HUES48 (cell line): ENCODE results near the gene FRMD1.
"Not testable (repeated sequence)": the region's sequence is repeated elsewhere in the genome, so short reads cannot be mapped to it uniquely, and the experiment has no call there.

Experiments
- H3K27ac ChIP-seq: one replicate; pipeline ENCODE4 v1.7.0; 2013; ENCODE audit warnings: low read depth, low read length, inconsistent platforms
- H3K27me3 ChIP-seq: 2 replicates; pipeline ENCODE4 v1.6.1; 2013; ENCODE audit warnings: mild to moderate bottlenecking, low read length; ENCODE audit not compliant: control insufficient read depth, insufficient read depth
- H3K36me3 ChIP-seq: 2 replicates; pipeline ENCODE4 v1.6.1; 2013; ENCODE audit warnings: low read length; ENCODE audit not compliant: control insufficient read depth, insufficient read depth
- H3K4me1 ChIP-seq: 2 replicates; pipeline ENCODE4 v1.6.1; 2013; ENCODE audit warnings: mild to moderate bottlenecking, low read length; ENCODE audit not compliant: control insufficient read depth, insufficient read depth
- H3K4me3 ChIP-seq: 2 replicates; pipeline ENCODE4 v1.5.1; 2013; ENCODE audit warnings: mild to moderate bottlenecking, low read depth, low read length
- H3K9ac ChIP-seq: 2 replicates; pipeline ENCODE4 v1.6.1; 2013; ENCODE audit warnings: mild to moderate bottlenecking, low read depth, low read length, moderate library complexity
- H3K9me3 ChIP-seq: 2 replicates; pipeline ENCODE4 v1.6.1; 2013; ENCODE audit warnings: low read length; ENCODE audit not compliant: control insufficient read depth, insufficient read depth

Gene FRMD1

GRCh38 chr6:168086616-168087015 is 7.6 kb upstream of the FRMD1 start:
- H3K27me3 ChIP-seq: no peaks in the 10 kb centered on the region; the same call in 1 of the 2 replicates
- no peaks in the 10 kb centered on the region for H3K36me3 ChIP-seq
- no peak overlapping the region for H3K4me3 ChIP-seq
- H3K27ac ChIP-seq: no peak overlapping the region
- no peaks in the 10 kb centered on the region for H3K9me3 ChIP-seq
- no peak overlapping the region for H3K9ac ChIP-seq
- peaks cover 26% of the 10 kb centered on the region; the same call in 1 of the 2 replicates for H3K4me1 ChIP-seq

- Histone ChIP-seq H3K9ac (no peak overlapping the region), H3K4me1 (peaks cover 26% of the 10 kb centered on the region; the same call in 1 of the 2 replicates), H3K36me3 (no peaks in the 10 kb centered on the region), H3K4me3 (no peak overlapping the region), H3K27me3 (no peaks in the 10 kb centered on the region; the same call in 1 of the 2 replicates), H3K27ac (no peak overlapping the region), H3K9me3 (no peaks in the 10 kb centered on the region)
Observed at GRCh38 chr6:168086066-168086465, 7.1 kb upstream of the FRMD1 start.

GRCh38 chr6:168084465-168085160 is 5.6 kb upstream of the FRMD1 start:
- peaks cover 26% of the 10 kb centered on the region; the same call in 1 of the 2 replicates for H3K4me1 ChIP-seq
- H3K27me3 ChIP-seq: no peaks in the 10 kb centered on the region; the same call in 1 of the 2 replicates
- no peaks in the 10 kb centered on the region for H3K36me3 ChIP-seq

DNA sequence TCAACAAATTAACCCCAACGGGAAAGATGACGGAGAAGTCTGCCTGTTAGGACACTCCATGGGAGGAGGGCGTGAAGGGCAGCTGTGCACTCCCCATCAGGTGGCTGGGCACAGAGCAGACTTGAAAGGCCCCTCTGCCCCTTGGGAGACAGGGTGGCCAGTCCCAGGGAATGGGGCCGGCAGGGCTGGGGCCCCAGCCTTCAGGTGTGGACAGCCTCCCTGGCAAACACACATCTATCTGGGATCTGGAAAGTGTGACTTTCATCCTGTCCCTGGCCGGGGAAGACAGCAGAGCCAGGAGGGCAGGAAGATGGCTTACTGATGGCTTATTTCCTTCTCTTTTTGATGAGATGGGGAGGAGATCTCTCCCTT is 4.5 kb upstream of the FRMD1 start:
- Histone ChIP-seq H3K4me3 (no peak overlapping the region), H3K4me1 (peaks cover 18% of the 10 kb centered on the region; the same call in 1 of the 2 replicates), H3K9me3 (no peaks in the 10 kb centered on the region), H3K36me3 (no peaks in the 10 kb centered on the region), H3K27me3 (no peaks in the 10 kb centered on the region), H3K27ac (no peak overlapping the region), H3K9ac (no peak overlapping the region)

More at GRCh38 chr6:168084465-168085160, 5.6 kb upstream of the FRMD1 start:
- no peaks in the 10 kb centered on the region for H3K9me3 ChIP-seq
- no peak overlapping the region for H3K9ac ChIP-seq
- no peak overlapping the region for H3K4me3 ChIP-seq
- no peak overlapping the region for H3K27ac ChIP-seq

GRCh38 chr6:168082860-168083513 is 4.0 kb upstream of the FRMD1 start:
- H3K27ac ChIP-seq: no peak overlapping the region
- no peaks in the 10 kb centered on the region for H3K9me3 ChIP-seq
- H3K9ac ChIP-seq: no peak overlapping the region
- H3K36me3 ChIP-seq: no peaks in the 10 kb centered on the region
- H3K4me1 ChIP-seq: peaks cover 13% of the 10 kb centered on the region; the same call in 1 of the 2 replicates
- H3K4me3 ChIP-seq: no peak overlapping the region
- H3K27me3 ChIP-seq: no peaks in the 10 kb centered on the region

- Histone ChIP-seq H3K36me3 (no peaks in the 10 kb centered on the region), H3K4me3 (no peak overlapping the region), H3K27me3 (no peaks in the 10 kb centered on the region), H3K27ac (no peak overlapping the region), H3K4me1 (peaks cover 9% of the 10 kb centered on the region; the same call in 1 of the 2 replicates), H3K9ac (no peak overlapping the region), H3K9me3 (no peaks in the 10 kb centered on the region)
Observed at GRCh38 chr6:168081858-168082546, 3.0 kb upstream of the FRMD1 start.

DNA sequence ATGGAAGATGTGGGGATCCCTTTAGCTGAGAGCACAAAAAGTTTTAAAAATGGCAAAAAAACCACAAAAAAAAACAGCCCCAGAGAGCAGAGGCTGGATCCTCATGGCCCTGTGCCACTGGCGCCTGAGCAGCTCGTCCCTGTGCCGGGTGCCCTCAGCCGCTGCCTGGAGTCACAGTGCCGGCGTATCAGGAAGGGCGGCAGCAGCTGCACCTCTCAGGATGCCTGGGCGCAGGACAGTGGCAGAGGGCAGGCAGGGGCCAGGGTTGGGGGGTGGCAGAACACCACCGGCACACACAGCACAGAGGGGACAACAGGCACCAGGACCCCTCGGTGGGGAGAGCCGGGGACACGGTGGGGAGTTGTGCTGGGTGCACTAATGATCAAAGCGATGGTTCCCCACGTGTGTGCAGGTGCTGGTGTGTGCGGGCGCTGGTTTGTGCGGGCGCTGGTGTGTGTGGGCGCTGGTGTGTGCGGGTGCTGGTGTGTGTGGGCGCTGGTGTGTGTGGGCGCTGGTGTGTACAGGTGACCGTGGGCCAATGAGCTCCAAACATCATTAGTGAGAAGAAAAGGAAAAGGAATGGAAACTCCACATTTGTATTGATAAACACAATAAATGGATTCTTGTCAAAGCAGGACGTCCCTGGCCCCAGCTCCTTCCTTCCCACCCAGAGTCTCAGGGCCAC is 1.5 kb upstream of the FRMD1 start:
- Histone ChIP-seq H3K9ac (no peak overlapping the region), H3K4me1 (peaks cover 9% of the 10 kb centered on the region; the same call in 1 of the 2 replicates), H3K36me3 (no peaks in the 10 kb centered on the region), H3K9me3 (no peaks in the 10 kb centered on the region), H3K27ac (no peak overlapping the region), H3K27me3 (no peaks in the 10 kb centered on the region), H3K4me3 (no peak overlapping the region)

DNA sequence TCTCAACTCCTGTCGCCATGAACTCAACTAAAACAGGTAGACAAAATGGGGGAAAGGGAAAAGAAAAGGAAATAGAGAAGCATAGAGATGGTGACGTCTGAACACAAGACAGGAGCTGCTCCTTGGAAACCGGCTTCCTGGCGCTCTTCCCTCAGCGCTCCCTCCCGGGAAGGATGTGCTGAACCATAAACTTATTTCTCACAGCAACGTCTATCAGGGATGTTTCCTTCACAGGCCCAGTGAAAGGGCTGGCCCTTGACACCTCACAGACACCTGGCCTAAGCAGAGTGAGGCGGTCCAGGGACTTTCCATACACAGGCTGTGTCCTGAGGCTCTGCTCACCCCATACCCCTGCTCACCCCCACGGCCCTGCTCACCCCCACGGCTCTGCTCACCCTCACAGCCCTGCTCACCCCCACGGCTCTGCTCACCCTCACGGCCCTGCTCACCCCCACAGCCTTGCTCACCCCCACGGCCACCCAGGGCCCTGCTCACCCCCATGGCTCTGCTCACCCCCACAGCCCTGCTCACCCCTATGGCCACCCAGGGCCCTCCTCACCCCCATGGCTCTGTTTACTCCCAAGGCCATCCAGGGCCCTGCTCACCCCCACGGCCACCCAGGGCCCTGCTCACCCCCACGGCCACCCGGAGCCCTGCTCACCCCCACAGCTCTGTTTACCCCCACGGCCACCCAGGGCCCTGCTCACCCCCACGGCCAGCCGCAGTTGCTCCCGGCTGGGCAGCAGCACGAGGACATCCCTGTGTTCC is 653 bp downstream of the FRMD1 start:
- Histone ChIP-seq H3K4me3 (no peak overlapping the region), H3K9ac (no peak overlapping the region), H3K27me3 (no peaks in the 10 kb centered on the region), H3K4me1 (peaks cover 7% of the 10 kb centered on the region; the same call in 1 of the 2 replicates), H3K27ac (no peak overlapping the region), H3K9me3 (no peaks in the 10 kb centered on the region), H3K36me3 (no peaks in the 10 kb centered on the region)

- H3K4me1 ChIP-seq, H3K4me3 ChIP-seq, H3K9ac ChIP-seq, H3K36me3 ChIP-seq, H3K27me3 ChIP-seq, H3K27ac ChIP-seq, H3K9me3 ChIP-seq: not testable (repeated sequence)
Observed at GRCh38 chr6:168077401-168077800, 1.6 kb downstream of the FRMD1 start.

DNA sequence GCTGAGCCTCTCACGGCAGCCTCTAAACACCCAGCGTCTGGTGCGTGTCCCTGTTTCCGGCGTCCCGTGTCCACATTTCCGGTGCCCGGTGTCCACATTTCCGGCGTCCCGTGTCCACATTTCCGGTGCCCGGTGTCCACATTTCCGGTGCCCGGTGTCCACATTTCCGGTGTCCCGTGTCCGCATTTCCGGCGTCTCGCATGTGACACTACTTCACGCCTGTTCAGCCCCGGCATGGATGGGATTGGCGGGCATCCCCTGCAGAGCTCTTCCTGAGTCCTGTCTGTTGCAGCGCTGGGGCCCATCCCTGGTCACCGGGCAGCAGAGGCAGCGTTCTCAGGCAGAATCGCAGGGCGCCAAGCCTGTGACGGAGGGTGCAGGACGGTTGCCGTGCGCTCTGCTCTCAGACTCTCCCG is 3.2 kb downstream of the FRMD1 start:
- H3K27me3 ChIP-seq: no peaks in the 10 kb centered on the region
- no peak overlapping the region for H3K9ac ChIP-seq
- H3K36me3 ChIP-seq: no peaks in the 10 kb centered on the region
- no peaks in the 10 kb centered on the region for H3K9me3 ChIP-seq
- no peak overlapping the region for H3K27ac ChIP-seq
- no peak overlapping the region for H3K4me3 ChIP-seq
- peaks cover 3% of the 10 kb centered on the region; the same call in 1 of the 2 replicates for H3K4me1 ChIP-seq
